ENCODE data around the gene PPOX.
A peak's percentile ranks its signal among the peaks of the same experiment; 100 is the strongest.

PPOX gene

DNA sequence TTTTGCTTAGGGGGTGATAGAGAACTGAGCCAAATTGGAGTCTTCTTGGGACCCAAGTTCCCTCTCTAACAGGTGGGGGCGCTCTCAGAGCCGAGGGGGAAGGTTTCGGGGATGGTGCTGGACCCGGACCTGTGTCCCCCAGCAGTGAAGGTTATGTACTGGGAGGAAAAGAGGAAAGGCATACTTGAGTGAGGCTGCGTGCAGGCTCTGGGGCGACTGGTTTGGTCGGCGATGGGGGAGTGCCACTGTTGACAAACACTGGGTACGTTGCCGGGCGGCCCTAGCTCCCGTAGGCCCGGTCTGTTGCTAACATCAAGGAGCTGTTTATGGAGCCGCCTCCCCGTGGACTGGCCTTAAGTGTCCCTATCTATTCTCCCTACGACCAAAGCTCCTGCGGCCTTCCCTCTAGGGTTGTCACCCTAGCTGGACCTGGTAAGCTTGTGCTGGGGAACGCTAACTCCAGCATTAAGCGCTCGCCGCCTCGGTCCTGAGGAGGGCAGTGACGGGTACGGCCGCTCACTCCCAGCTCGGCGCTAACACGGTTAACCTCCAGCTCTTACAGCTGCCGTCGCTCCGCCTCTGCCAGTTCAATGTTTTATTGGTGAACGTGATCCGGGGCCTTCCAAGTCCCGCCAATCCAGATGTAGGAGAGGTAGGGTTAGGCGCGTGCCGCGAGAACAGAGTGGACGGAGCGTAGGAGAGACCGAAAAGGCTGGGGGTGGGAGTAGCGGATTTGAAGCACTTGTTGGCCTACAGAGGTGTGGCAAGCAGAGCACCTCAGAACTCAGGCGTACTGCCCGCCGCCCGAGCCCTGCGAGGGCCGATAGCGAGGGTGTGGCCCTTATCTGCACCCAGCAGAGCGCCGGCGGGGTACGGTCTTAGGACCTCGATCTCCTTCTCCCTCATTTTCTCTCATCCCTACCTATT lies at the start of gene PPOX:
Gene PPOX, plus strand, starts transcription at position 685 of the 927 bp plus-strand sequence. CDS start 422 bp downstream, outside the sequence.
- peak; percentile 95 for DNase-seq

DNA sequence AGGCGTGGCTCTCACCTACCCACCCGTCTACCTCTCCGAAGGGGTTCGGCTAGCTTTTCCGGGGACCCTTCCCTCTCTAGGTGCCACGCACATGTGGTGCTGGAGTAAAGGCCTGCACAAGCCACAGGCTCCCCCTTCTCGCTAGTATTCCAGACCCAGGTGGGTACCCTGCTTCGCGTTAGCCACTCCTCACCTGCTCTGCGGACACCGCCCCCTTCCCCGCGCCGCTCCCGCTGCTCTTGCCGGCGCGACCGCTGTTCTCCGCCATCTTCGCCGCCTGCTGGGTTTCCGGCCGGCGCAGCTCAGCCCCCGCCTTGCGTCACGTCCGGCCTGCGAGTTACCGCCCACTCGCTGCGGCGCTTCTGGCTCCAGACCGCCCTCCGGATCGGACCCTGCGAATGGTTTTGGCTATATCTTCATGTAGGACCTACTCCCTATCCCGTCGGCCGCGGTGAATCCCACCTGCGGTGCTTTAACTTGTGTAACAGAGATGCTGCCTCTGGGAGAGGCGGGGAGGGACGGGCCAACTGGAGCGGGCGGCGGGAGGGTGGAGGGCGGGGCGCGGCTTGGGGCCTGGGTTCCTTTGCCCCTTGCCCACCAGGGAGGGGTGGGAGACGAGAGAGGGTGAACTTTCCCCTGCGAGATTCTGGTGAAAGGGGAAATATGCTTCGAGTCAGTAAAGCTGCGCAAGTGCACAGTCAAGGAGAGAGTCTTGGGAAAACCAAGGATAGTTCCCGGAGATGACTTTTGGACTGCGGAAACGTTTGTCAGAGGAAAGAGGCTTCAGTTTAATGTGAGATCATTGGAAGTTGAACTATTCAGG lies 48.3 kb upstream of the PPOX start, which contains the start of the genes NIT1 and PFDN2:
Gene NIT1, plus strand, starts transcription at position 347 of the 823 bp plus-strand sequence. Its CDS starts 72 bp downstream, at position 419.
Gene PFDN2, minus strand, starts transcription at position 279 of the 823 bp plus-strand sequence. Its CDS starts 11 bp downstream, at position 268.
- peak; percentile 85 for DNase-seq

DNA sequence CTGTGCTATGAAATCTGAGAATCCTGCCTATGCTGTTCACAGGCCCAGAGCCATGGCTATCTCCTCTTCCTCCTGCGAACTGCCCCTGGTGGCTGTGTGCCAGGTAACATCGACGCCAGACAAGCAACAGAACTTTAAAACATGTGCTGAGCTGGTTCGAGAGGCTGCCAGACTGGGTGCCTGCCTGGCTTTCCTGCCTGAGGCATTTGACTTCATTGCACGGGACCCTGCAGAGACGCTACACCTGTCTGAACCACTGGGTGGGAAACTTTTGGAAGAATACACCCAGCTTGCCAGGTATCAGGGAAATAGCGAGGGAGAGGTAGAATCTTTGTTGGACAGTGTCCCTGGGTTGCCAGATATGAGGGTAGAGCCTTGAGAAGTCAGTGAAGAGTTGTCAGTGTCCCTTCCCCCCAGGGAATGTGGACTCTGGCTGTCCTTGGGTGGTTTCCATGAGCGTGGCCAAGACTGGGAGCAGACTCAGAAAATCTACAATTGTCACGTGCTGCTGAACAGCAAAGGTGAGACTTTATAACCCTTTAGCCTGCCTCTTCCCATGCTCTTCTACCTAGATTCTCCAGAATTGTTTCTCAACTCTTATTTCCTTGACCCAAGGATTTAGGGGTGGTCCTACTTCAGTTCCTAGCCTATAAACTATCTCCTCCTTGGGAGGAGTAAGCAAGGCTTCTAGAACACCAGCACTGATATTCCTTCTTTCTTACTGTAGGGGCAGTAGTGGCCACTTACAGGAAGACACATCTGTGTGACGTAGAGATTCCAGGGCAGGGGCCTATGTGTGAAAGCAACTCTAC lies 46.9 kb upstream of the PPOX start:
- DNase-seq = peak; percentile 76

DNA sequence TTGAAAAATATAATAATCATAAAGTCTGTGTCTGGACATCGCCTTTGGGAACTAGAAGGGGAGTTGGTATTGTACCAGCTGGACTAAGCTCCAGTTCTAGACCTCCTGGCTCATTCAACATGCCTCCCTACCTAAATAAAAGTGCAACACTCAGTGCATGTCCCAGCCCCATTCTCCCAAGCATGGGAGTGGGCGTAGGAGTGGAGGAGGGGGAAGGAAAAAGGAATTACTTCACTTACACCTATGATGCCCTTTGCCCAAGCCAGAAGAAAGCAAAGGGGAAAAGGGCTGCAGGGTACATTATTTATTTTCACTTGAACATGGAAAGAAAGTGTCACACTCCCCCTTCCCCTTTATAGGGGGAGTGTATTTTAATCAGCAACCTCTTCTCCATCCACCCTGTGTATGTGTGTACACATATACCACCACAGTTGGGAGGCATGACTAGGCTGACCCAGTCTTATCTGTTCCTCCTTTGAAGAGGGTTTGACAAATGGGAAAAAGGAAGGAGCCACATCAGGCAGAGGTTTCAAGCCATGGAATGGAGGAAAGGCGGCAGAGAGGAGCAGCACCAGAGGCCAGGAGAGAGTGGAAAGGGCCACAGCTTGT lies 45.1 kb upstream of the PPOX start:
- DNase-seq = no peak

DNA sequence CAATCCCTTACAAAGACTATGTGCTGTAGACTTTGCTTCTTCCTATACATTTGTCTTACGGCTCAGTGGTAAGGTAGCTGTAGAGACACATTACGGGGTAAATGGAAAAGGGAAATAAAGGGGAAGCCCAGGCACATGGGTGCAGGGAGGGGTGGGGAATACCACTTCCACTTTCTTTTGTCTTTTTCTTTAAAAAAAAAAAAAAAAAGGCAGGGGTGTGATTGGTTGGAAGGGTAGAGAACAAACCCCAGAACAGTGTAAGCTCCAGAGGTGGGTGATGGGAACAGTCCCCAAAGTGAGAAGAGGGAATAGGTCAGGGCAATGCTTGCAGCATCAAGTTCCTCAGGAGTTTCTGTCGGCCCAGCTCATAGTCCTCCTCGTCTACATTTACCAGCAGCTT lies 44.4 kb upstream of the PPOX start:
- DNase-seq = no peak

DNA sequence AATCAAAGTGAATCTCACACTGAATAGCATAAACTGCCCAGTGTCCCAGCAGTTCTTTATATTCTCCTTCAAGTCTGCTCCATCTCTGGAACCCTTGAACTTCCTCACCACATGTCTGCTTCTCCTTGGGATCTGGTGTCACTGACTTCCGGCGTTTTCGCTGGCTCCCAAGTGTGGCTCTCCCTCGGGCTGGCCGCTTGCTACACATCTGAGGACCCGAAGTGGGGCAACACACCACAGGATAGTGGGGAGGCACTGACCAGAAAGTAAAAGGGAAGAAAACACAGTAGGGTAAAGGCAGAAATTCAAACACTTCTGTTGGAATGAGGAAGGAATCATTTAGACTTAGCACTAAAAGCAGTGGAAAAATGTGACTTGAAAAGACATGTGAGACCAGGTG lies 43.3 kb upstream of the PPOX start:
- no peak for DNase-seq

DNA sequence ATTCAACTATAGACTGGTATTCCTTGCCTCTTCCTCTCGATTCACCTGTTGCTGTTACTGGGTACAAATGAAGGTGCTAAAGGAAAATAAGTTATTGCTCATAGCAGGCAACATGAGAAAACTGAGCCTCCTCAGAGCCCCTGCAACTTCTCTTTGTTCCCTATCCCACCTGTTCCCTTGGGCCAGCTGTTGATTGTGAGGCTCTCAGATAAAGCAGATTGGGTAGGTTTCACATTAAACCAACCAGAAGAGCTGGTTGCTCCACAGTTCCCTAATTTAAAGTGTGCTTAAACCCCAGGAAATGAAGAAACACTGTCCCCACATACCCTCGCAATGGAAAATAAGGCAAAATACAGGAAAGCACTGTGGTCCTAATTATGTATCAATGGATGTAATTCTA lies 38.6 kb upstream of the PPOX start:
- DNase-seq = no peak

DNA sequence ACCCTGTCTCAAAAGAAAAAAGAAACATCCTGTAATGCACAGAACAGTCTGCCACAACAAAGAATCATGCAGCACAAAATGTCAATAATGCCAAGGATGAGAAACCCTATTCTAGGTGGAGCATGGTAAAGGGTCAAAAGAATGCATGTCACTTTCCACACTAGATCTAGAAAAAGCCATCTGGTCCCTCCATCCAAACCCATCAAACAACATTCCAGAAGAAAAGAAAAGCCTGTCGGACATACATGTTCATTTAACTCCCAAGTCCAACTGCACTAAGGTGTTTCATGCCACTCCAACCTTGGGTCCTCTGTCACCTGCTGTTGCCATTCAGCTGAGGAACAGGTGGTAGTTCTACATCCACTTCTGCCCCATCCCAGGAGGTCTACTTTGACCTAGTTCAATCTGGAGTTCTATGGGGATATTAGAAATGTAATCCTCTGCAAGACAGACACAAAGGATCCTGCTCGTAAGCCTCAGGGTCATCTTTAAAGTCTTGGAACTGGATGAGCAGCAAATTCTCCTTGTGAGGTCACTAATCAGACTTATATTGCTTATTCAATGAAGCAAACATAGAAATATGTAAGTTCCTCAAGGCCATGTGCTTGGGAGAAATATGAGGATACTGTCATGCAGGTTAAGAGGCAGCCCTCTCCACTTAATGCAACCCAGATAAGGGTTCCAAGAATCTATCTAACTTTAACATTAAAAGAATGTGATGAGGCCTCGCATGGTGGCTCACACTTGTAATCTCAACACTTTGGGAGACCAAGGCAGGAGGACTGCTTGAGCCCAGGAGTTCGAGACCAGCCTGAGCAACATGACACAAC lies 37.4 kb upstream of the PPOX start:
- DNase-seq = no peak

DNA sequence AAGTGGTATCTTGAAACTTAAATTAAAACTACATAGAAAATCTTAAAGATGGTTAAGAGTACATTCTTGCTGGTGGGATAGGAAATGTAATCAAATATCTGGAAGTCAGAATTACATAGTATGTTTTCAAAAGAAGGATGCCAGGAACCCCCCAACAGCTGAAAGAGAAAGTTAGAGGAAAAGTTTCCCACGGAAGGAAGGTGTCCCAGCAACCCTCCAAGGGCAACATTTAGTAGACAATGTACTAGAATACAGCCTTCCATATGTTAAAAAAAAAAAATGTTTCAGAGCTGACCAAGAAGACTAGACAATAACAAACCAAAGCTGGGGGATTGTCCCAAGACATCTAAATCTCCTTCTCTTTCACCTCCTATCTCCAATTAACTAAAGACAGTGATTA lies 36.0 kb upstream of the PPOX start:
- no peak for DNase-seq

DNA sequence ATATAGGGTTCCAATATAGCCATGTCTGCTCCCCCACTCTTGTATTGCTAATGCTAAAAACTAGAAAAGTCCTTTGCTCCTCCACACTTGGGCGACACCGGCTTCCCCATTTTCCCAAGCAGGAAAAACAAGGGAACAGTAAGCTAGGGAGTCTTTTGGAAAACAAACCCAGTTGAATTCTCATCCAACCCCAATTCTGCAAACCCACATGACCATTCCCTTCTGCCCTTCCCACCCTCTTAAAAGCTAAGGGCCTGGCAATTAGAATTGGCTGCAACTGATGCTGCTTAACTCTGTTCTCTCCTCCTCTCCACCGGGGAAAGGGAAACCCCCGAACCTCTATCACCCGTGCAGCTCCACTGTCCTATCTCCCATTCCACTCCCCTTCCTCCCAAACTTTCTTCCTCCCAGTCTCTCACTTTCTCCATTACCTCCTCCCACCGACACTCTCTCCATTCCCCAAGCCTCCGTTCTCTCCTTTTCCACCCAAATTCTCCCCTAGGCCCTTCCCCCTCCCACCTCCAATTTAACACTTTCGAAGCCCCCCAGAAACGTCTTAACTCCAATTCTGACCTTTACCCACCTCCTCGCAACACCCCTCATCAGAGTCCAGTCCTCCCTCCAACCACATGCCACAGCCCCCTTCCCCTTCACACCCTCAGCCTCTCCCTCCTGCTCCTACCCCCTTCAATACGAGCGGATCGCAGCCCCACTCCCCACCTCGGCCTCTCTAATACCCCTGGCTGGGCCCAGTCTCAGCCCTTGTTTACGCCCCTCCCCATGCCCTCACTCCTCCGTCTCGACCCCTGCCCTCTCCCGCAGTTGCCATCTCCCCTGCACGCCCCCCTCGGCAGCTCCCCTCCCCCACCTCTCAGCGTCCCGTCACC lies 34.5 kb upstream of the PPOX start:
- DNase-seq = no peak

DNA sequence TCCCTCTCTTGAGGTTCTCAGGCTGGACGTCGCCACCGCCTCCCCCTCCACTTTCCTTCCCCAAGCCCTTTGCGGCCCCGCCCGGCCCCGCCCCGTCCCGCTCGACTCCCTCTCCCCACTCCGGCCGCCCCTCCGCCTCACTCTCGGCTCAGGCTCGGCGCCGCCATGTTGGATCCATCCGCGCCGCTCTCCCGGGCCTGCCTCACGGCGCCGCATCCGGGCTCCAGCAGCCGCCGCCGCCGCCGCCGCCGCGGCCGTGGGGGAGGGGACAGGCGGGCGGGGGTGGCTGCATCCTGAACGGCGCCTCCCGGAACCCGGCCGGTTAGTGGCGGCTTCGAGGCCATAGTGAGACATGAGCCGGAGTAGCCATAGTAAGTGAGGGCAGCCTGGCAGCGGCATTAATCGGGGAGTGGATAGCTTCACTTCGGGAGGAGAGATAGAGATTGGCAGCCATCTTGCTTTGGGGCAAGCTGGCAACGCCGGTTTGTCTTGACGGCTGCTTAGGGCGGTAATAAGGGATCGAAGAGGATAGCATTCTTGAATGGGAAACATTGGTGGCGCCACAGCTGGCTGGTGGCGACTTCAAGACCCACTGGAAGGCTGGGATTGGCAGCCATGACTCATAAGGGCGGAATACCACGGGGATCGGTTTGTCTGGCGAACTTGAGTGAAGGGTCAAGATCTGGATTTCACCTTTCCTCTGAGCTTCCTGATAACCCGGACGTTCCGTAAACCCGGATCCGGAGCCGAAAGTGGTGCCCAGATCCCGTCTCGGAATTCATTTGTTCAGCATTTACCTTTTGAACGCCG lies 33.6 kb upstream of the PPOX start, which contains the start of gene DEDD:
Gene DEDD, minus strand, starts transcription at position 258 of the 810 bp plus-strand sequence. CDS start 8,205 bp downstream, outside the sequence.
- DNase-seq = peak; percentile 92

DNA sequence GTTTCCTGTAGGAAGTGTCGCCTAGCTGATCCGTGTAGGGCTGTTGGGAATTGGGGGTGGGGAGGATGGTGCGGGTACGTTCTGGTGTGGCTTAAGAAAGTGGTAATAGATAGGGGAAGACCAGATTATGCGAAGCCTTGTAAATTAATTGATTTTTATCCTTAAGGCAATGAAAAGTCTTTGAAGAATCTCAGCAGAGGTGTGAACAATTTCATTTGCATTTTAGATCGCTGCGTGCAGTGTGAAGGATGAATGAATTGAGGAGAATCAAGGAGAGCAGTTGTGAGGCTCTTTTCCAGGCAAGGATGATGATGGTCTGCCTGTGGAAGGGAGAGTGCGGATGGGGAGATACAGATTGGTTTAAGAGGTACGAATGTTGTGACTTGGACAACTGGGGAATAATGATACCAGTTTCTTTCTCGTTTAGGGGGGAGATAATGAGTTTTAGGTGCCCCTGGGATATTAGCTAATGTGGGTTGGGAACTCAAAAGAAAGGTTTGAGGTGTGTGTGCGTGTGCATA lies 32.9 kb upstream of the PPOX start:
- DNase-seq = no peak

DNA sequence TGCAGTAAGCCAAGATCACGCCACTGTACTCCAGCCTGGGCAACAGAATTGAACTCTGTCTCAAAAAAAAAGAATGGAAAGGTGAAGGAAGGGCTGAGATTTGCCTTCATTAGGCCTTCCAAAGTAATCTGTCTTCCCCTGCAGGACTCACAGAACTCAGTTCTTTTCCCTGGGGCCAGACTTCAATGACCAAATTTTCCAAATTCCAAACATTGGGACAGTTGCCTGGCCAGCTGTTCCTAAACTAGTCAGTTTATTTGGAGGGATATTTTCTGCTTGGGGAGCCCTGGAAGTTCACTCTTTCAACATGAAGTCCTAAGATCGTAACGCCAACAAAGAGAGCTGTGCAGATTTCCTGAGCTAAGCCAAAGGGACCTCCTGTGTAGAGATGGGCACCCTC lies 28.3 kb upstream of the PPOX start:
- no peak for DNase-seq

DNA sequence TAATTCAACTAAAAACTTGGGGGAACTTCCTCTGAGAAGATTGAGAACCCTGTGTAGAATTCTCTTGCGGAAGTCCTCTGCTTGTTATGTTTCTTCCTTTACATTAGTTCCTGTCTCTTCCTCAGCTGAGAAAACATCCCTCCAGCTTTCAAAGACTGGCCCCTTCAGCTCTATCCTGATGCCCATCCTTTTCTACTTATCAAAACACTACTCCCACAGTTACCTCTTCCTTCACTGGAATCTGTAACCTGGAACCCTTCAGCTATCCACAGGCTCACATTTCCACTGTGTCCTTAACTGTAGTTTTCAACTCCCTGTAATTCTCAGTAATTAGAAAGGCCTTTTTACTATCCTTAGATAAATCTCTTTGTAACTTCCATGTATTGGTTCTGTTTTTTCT lies 27.8 kb upstream of the PPOX start:
- no peak for DNase-seq

DNA sequence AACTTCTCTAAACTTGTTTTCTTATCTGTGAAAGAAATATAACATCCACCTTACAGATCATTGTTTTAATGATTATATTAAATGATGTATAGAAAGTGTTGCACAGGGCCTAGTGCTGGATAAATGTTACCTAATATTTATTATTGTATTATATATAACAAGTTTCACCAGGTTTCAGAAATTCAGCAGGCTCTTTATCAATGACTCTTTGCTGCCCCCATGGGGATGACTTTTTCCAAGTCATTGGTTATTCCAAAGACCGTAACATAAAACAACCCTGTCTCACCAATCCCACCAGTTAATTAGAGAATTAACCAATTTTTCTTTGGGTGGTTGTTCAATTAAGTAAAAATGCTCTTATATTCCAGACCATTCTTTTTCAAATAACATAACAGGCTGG lies 26.5 kb upstream of the PPOX start:
- DNase-seq = no peak

DNA sequence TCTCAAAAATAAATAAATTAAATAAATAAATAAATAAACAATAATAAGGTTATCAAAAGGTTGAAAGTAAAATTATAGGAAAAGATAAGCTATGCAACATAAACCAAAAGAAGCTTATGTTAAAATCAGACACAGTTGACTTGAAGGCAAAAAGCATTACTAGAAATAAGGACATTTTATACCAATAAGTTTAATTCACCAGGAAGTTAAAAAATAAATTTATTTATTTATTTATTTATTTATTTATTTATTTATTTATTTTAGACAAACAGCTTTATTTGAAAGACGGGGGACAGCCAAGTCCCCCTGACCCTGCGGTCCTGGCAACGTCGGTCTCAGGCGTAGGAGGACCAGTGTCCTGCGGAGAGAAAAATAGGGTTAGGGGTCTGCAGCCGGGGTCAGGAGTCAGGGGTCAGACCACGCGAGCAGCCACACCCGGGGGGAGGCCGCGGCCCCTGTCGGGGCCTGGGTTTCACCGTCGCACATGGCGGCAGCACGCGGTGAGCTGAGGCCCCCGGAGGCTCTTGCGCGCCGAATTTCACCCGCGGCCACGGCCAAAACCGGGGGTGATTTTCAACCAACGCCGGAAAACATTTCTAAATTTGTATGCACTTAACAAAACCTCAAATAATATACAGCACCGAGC lies 25.3 kb upstream of the PPOX start:
- no peak for DNase-seq

DNA sequence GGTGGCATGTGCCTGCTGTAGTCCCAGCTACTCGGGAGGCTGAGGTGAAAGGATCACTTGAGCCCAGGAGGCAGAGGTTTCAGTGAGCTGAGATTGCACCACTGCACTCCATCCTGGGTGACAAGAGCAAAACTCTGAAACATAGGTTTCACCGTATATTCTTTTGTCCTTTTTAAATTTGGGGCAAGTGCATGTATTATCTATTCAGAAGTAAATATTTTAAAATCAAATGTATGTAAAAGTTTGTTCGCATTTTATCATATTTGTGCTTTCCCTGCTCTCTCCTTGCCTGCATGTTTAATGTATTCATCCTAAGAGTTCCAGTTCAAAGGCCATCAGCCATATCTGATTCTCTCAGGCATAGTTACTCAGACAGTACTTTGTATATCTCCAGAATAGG lies 20.4 kb upstream of the PPOX start:
- DNase-seq = no peak

DNA sequence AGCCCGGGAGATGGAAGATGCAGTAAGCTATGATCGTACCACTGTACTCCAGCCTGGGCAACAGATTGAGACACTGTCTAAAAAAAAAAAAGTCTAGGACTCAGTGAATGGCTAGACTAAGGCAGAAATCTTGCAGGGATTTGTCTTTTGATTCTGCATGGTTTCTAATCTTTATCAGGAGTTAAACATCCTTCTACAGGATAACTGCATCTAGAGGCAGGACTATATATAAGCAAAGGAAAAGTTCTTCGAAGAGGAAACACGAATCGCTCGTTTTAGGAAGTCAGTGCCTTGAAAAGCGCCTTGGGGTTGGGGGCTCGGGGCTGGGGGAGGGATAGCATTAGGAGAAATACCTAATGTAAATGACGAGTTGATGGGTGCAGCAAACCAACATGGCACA lies 13.1 kb upstream of the PPOX start:
- no peak for DNase-seq
